Superior temporal gyrus (tissue), 1 donor: Measurements from ENCODE around the gene CLEC19A.
"Not testable (repeated sequence)": the region's sequence is repeated elsewhere in the genome, so short reads cannot be mapped to it uniquely, and the experiment has no call there.

Experiments used
- DNase-seq: peaks from one replicate; pipeline ENCODE4 v3.0.0-alpha.2; 2016; ENCODE audit errors: extremely low spot score

Gene CLEC19A

DNA sequence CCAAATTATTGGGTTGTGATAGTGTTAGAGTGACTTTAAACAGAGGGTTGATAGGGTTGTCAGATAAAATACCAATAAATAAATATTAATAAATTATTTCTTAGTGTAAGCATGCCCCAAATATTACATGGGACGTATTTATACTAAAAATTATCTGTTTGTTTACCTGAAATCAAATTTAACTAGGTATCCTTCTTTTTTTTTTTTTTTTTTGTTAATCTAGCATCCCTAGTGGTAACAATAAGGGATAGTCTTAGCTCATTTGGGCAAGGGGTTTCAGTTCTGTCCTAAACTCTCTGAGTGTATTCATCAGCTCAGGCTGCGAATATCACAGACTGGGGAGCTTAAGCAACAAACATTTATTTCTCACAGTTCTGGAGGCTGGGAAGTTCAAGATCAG is 1.3 kb downstream of the CLEC19A start:
- no peak for DNase-seq

DNA sequence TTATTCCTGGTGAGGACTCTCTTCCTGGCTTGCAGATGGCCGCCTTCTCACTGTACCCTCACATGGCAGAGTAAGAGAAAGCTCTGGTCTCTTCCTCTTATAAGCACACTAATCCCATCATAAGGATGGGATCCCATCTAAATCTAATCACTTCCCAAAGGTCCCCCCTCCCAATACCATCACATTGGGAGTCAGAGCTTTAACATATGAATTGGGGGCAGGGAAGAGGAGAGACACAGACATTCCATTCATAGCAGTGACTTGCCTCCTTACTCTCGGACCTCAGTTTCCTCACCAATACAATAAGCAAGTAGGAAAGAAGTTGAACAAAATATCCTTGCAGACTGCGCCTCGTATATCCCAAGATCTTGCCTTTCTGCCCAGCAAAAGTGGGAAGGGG is 1.7 kb downstream of the CLEC19A start:
- no peak for DNase-seq

DNA sequence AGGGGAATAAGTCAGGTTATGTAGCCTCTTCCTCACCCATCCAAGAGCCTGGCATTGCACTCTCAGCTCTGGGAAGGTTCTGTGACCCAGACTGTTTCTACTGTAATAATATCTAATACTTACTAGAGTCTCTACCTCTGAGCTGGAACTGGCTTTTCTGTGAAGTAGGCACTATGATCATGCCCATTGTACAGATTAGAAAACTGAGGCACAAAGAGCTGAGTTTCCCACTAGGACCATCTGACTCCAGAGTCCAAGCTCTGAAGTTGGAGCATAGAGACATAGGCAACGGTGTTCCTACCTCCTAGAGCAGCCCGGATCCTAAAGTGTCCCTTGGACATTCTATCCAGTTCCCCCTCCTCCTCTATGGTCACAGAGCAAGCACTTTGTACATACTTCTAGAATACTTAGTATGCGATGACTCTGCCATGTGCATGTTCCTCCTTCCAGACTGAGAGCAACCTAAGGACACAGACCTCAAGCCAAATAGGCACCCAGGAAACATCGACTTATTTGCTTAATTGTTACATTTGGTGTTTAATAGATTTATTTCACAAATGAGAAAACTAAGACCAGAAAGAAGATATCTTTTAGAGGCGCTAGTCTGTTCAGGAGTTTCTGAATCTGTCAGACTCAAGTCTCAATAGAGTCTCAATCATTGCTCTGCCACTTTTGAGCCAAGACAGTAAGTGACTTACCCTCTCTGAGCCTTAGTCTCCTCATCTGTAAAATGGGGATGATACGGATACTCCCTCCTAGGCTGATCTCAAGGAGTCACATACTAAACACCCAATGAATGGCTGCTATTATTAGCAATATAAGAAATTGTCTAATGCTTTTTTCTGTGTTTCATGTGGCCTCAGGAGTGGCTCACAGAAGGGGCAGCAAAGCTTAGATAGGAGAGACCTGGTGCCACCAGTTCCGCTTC is 3.6 kb downstream of the CLEC19A start:
- no peak for DNase-seq

DNA sequence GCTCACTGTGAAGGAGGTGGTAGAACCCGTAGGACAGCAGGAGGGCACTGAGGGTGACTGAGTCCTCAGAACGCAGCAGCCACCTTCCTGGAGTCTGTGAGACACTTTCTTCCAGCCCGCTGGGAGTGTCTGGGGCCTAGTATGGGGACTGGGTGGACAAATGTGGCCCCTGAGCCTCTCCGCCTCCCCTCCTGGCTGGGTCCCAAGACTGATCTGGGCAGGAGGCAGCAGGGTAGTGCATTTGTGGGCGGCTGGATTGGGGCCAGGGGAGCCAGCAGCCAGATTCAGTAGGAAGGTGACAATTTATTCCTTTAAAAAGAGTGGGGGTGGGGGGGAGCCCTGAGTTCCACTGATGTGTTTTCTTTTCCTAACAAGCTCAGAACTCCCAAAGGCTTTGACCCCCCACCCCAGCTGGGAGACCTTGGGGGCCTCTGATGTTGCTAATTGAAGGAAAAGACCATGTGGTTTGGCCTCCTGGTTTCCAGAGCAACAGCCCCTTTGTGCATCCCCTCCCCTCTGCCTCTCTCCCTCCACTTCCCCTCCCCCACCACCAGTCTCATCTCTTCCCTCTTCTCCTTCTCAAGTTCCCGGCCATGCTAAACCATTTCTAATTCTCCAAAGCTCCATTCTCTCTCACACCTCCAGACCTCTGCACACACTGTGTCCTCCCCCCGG is 4.4 kb downstream of the CLEC19A start:
- DNase-seq: peak; percentile 20

DNA sequence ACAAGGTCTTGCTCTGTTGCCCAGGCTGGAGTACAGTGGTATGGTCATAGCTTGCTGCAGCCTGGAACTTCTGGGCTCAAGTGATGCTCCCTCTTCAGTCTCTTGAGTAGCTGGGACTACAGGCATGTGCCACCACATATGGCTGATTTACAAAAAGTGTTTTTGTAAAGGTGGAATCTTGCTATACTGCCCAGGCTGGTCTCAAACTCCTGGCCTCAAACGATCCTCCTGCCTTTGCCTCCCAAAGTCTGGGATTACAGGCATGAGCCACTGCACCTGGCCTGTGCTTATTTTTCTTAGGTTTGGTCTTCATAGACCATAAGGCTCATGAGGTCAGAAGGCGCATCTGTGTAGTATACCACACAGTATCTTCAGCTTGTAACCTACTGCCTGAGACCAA is 5.3 kb downstream of the CLEC19A start:
- no peak for DNase-seq

DNA sequence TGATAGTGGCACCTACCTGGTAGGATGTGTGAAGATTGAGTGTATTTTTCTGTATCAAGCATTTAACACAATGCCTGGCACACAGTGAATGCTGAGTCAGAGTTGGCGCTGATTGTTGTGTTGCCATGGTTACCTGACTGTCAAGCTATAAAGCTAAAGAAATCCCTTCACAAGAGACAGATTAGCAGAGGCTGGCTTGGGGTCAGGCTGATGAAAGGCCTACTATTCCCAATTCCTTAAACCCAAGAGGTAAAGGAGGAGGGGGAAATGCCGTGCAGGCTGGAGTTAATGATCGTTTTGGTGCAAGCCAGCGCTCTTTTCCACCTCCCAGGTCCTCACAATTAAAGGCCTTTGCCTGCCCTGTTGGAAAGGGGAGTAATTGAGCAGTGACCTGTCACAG is 5.9 kb downstream of the CLEC19A start:
- peak; percentile 71 for DNase-seq

GRCh38 chr16:19292186-19292585 is 6.7 kb downstream of the CLEC19A start:
- no peak for DNase-seq

- peak; percentile 56 for DNase-seq
These were observed 8.7 kb downstream of the CLEC19A start for GRCh38 chr16:19294156-19294649.

DNA sequence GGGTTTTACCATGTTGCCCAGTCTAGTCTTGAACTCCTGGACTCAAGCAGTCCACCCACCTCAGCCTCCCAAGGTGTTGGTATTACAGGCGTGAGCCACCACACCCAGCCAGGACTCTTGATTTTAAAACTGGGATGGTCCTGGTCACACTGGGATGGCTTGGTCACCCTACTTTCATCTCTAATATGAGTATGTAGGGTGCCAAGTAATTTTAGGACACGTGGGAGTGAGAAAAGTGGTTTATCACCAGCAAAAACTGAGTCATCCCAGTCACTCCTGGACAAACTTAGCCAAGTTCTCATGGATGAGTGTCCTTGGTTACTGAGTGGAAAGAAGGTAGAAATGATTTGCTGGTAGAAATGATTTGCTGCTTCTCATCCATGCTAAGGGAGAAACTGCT is 9.9 kb downstream of the CLEC19A start:
- no peak for DNase-seq

GRCh38 chr16:19297454-19297853 is 11.9 kb downstream of the CLEC19A start:
- DNase-seq: no peak

DNA sequence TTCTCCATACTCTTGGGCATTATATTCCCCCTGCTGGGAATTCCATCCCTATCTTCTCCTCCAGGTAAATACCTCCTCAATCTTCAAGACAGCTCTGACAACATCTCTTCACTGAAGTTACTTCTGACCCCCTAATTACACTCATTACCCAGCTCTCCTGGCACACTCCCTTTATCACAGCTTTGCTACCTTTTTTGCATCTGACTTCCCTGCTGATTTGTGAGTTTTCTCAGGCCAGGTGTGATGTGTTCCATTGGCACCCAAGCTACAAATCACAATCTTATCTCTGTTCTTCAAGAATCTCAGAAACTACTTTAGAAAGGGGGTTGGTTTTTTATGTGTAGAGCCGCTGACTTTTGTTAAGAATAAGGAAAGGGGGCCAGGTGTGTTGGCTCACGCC is 14.0 kb downstream of the CLEC19A start:
- DNase-seq: no peak

GRCh38 chr16:19301931-19302330 is 16.4 kb downstream of the CLEC19A start:
- DNase-seq: no peak

GRCh38 chr16:19304750-19305149 is 19.2 kb downstream of the CLEC19A start:
- DNase-seq: no peak

- no peak for DNase-seq
These were observed 19.9 kb downstream of the CLEC19A start for GRCh38 chr16:19305443-19305842.

GRCh38 chr16:19307587-19308241 is 22.2 kb downstream of the CLEC19A start:
- DNase-seq: no peak

DNA sequence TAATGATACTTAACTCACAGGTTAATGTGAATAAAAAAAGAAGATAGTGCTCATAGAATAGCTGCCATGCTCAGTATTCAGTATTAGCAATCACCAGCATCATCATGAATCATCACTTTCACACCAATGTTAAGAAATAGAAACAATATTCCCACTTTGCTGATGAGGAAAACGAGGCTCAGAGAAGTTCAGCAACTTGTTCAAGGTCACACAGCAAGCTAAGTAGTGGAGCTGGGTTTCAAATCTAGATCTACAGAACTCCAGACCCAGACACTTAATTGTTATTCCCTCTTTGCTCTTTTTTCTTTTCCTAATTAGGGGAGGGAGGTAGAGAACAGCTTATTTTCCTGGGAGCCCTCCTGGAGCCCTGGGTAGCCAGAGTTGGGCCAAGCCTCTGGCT is 22.9 kb downstream of the CLEC19A start:
- DNase-seq: no peak

GRCh38 chr16:19309178-19309577 is 23.6 kb downstream of the CLEC19A start:
- DNase-seq: no peak

DNA sequence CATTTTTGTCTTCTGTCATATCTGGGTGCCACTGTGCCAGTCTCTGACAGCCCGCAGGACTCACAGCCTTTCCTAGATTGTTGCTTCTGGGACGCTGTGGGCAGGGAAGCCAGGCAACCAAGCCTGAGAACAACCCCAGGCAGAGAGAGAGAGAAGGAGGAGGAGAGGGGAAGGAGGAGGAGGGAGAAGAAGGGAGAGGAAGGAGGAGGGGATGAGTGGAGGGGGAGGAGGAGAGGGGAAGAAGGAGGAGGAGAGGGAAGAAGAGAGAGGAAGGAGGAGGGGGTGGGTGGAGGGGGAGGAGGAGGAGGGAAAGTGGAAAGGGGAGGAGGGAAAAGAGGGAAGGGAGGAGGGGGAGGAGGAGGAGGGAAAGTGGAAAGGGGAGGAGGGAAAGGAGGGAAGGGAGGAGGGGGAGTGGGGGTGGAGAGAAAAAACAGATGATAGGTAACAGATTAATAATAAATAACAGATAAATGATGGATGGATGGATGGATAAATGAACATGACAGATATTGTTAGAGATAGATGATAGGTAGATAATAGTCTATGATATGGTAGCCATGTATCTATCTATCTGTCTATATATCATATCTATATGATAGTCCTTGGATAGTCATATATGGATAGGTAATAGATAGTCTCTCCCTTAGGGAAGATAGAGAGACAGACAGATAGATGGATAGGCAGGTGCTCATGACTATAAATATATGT is 29.3 kb downstream of the CLEC19A start:
- no peak for DNase-seq

- no peak for DNase-seq
These were observed 30.4 kb downstream of the CLEC19A start for GRCh38 chr16:19315889-19316433.

DNA sequence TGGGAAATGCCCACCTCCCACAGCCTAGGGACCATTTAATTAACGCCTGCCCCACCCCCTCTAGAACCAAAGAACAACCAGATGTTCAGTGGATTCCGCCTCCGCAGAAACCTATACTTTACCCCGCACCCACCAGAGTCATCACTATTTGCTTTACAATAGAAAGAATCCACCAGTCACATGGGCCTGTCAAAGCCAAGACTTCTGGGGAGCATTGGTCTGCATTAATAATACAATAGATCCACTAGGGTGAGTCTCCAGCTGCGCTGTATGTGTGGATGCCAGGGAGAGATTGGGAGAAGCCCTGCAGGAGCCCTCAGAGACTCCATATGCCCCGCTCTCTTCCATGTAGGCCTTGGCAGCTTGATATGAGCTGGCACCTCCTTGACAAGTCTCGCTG is 31.3 kb downstream of the CLEC19A start:
- DNase-seq: no peak

GRCh38 chr16:19321186-19321585 is 35.7 kb downstream of the CLEC19A start:
- not testable (repeated sequence) for DNase-seq
